Adrenal gland (tissue), 5 donors: ENCODE results near the gene RGS3.

Experiments used
- CTCF ChIP-seq, 6 experiments: fragments of 450-650 bp in 4 of 6; fragments of 200-600 bp in 2 of 6; sonication (generic) in 1 of 6; IDR thresholded peaks; 1 replicate in 5 of 6; 2 replicates in 1 of 6; pipeline versions ENCODE4 v1.5.1 to v1.8.0; 2016 to 2021; ENCODE audit warnings: antibody characterized with exemption in 6 of 6, mild to moderate bottlenecking in 2 of 6, moderate library complexity in 1 of 6
- POLR2A ChIP-seq, 2 donors: fragments of 450-650 bp; IDR thresholded peaks; one replicate each; pipeline ENCODE4 v1.6.1; 2017; ENCODE audit warnings: antibody characterized with exemption in 2 of 2, mild to moderate bottlenecking in 2 of 2, moderate library complexity in 1 of 2
- donor health status: DM: no; HTN: no; CAD: no.

GRCh38 chr9:113621309-113621791 lies 157.8 kb downstream of the RGS3 start:
- TF ChIP-seq CTCF (IDR thresholded peaks at IDR 0.05), result no peak
- TF ChIP-seq POLR2A (IDR thresholded peaks at IDR 0.05), result peak in 1 of 2 donors; percentile 21
